ENCODE results near the gene ESAM.

ESAM gene

GRCh38 chr11:124717421-124717785, 44.7 kb downstream of the ESAM start:
- no CpG with 5 or more reads among the region's 7 CpGs for WGBS (ENCODE audit: extremely low coverage, insufficient coverage, insufficient read length)
- Histone ChIP-seq H2BK5ac (ENCODE audit: low read depth, low read length, poor library complexity) (no peak overlapping the region), H3K36me3 (ENCODE audit: control insufficient read depth in 1 of 2, insufficient read depth in 2 of 2, low read length in 2 of 2) (no peaks in the 10 kb centered on the region), H3K4me1 (ENCODE audit: control insufficient read depth in 1 of 2, insufficient read depth in 2 of 2, low read length in 2 of 2) (no peaks in the 10 kb centered on the region), H3K23ac (ENCODE audit: low read length) (no peak overlapping the region), H2BK12ac (ENCODE audit: low read length) (no peak overlapping the region), H3K4me2 (ENCODE audit: low read length) (no peak overlapping the region), H2AK5ac (ENCODE audit: low read length) (no peak overlapping the region), H4K91ac (ENCODE audit: low read depth, low read length) (no peak overlapping the region), H3K79me1 (ENCODE audit: low read length) (no peaks in the 10 kb centered on the region), H3K9ac (ENCODE audit: low read length) (no peak overlapping the region), H3K4me3 (ENCODE audit: low read depth, low read length) (no peak overlapping the region), H3K27me3 (ENCODE audit: insufficient read depth, low read length) (peaks cover 32% of the 10 kb centered on the region), H3K4ac (ENCODE audit: low read depth, low read length) (no peak overlapping the region), H3K27ac (ENCODE audit: low read depth, low read length) (no peak overlapping the region), H2BK120ac (ENCODE audit: insufficient read depth, low read length, poor library complexity) (no peak overlapping the region), H4K12ac (ENCODE audit: low read depth, low read length) (no peak overlapping the region), H3K79me2 (ENCODE audit: control insufficient read depth, insufficient read depth, low read length, poor library complexity) (no peaks in the 10 kb centered on the region), H2AFZ (ENCODE audit: insufficient read depth, low read length, poor library complexity) (no peak overlapping the region), H3K14ac (ENCODE audit: low read length) (no peak overlapping the region), H3K18ac (ENCODE audit: low read length) (no peak overlapping the region), H4K8ac (ENCODE audit: low read depth, low read length) (no peak overlapping the region), H3K9me3 (ENCODE audit: insufficient read depth, low read depth, low read length) (no peaks in the 10 kb centered on the region)
- DNase-seq, result no peak

- Histone ChIP-seq H3K4me3 (ENCODE audit: low read depth, low read length) (no peak overlapping the region), H3K27ac (ENCODE audit: low read depth, low read length) (no peak overlapping the region), H3K14ac (ENCODE audit: low read length) (no peak overlapping the region), H2AK5ac (ENCODE audit: low read length) (no peak overlapping the region), H3K9me3 (ENCODE audit: insufficient read depth, low read depth, low read length) (no peaks in the 10 kb centered on the region), H4K91ac (ENCODE audit: low read depth, low read length) (no peak overlapping the region), H3K9ac (ENCODE audit: low read length) (no peak overlapping the region), H3K4ac (ENCODE audit: low read depth, low read length) (no peak overlapping the region), H2BK120ac (ENCODE audit: insufficient read depth, low read length, poor library complexity) (no peak overlapping the region), H4K8ac (ENCODE audit: low read depth, low read length) (no peak overlapping the region), H3K18ac (ENCODE audit: low read length) (no peak overlapping the region), H2AFZ (ENCODE audit: insufficient read depth, low read length, poor library complexity) (no peak overlapping the region), H3K36me3 (ENCODE audit: control insufficient read depth in 1 of 2, insufficient read depth in 2 of 2, low read length in 2 of 2) (no peaks in the 10 kb centered on the region), H3K79me1 (ENCODE audit: low read length) (no peaks in the 10 kb centered on the region), H3K4me2 (ENCODE audit: low read length) (no peak overlapping the region), H2BK12ac (ENCODE audit: low read length) (no peak overlapping the region), H4K12ac (ENCODE audit: low read depth, low read length) (no peak overlapping the region), H3K4me1 (ENCODE audit: control insufficient read depth in 1 of 2, insufficient read depth in 2 of 2, low read length in 2 of 2) (no peaks in the 10 kb centered on the region), H2BK5ac (ENCODE audit: low read depth, low read length, poor library complexity) (no peak overlapping the region), H3K27me3 (ENCODE audit: insufficient read depth, low read length) (peaks cover 32% of the 10 kb centered on the region), H3K23ac (ENCODE audit: low read length) (no peak overlapping the region), H3K79me2 (ENCODE audit: control insufficient read depth, insufficient read depth, low read length, poor library complexity) (no peaks in the 10 kb centered on the region)
- no CpG with 5 or more reads among the region's 3 CpGs for WGBS (ENCODE audit: extremely low coverage, insufficient coverage, insufficient read length)
- DNase-seq, result peak; percentile 28 to 52
Measured at GRCh38 chr11:124716591-124716990, 45.5 kb downstream of the ESAM start.

- Histone ChIP-seq H4K8ac (ENCODE audit: low read depth, low read length) (no peak overlapping the region), H2BK5ac (ENCODE audit: low read depth, low read length, poor library complexity) (no peak overlapping the region), H2BK120ac (ENCODE audit: insufficient read depth, low read length, poor library complexity) (no peak overlapping the region), H3K14ac (ENCODE audit: low read length) (no peak overlapping the region), H3K27ac (ENCODE audit: low read depth, low read length) (no peak overlapping the region), H3K9me3 (ENCODE audit: insufficient read depth, low read depth, low read length) (no peaks in the 10 kb centered on the region), H4K12ac (ENCODE audit: low read depth, low read length) (no peak overlapping the region), H2BK12ac (ENCODE audit: low read length) (no peak overlapping the region), H3K4me3 (ENCODE audit: low read depth, low read length) (no peak overlapping the region), H3K36me3 (ENCODE audit: control insufficient read depth in 1 of 2, insufficient read depth in 2 of 2, low read length in 2 of 2) (no peaks in the 10 kb centered on the region), H3K18ac (ENCODE audit: low read length) (no peak overlapping the region), H4K91ac (ENCODE audit: low read depth, low read length) (no peak overlapping the region), H3K9ac (ENCODE audit: low read length) (no peak overlapping the region), H3K23ac (ENCODE audit: low read length) (no peak overlapping the region), H3K79me1 (ENCODE audit: low read length) (no peaks in the 10 kb centered on the region), H3K4ac (ENCODE audit: low read depth, low read length) (no peak overlapping the region), H3K79me2 (ENCODE audit: control insufficient read depth, insufficient read depth, low read length, poor library complexity) (no peaks in the 10 kb centered on the region), H2AK5ac (ENCODE audit: low read length) (no peak overlapping the region), H2AFZ (ENCODE audit: insufficient read depth, low read length, poor library complexity) (no peak overlapping the region), H3K27me3 (ENCODE audit: insufficient read depth, low read length) (peaks cover under 1% of the 10 kb centered on the region), H3K4me1 (ENCODE audit: control insufficient read depth in 1 of 2, insufficient read depth in 2 of 2, low read length in 2 of 2) (no peaks in the 10 kb centered on the region), H3K4me2 (ENCODE audit: low read length) (no peak overlapping the region)
- WGBS (ENCODE audit: extremely low coverage, insufficient coverage, insufficient read length), result no CpG with 5 or more reads among the region's 3 CpGs
- DNase-seq, result no peak
Measured at GRCh38 chr11:124712392-124712791, 49.7 kb downstream of the ESAM start.

- H4K8ac ChIP-seq (ENCODE audit: low read depth, low read length), result no peak overlapping the region
- H3K4ac ChIP-seq (ENCODE audit: low read depth, low read length), result no peak overlapping the region
- DNase-seq, result no peak
- H4K12ac ChIP-seq (ENCODE audit: low read depth, low read length), result no peak overlapping the region
- H3K4me3 ChIP-seq (ENCODE audit: low read depth, low read length), result no peak overlapping the region
- no CpG with 5 or more reads among the region's 4 CpGs for WGBS (ENCODE audit: extremely low coverage, insufficient coverage, insufficient read length)
- H3K79me1 ChIP-seq (ENCODE audit: low read length), result no peaks in the 10 kb centered on the region
- H3K27ac ChIP-seq (ENCODE audit: low read depth, low read length), result no peak overlapping the region
- no peak overlapping the region for H4K91ac ChIP-seq (ENCODE audit: low read depth, low read length)
- no peaks in the 10 kb centered on the region for H3K4me1 ChIP-seq (ENCODE audit: control insufficient read depth in 1 of 2, insufficient read depth in 2 of 2, low read length in 2 of 2)
- H3K36me3 ChIP-seq (ENCODE audit: control insufficient read depth in 1 of 2, insufficient read depth in 2 of 2, low read length in 2 of 2), result no peaks in the 10 kb centered on the region
- no peak overlapping the region for H3K23ac ChIP-seq (ENCODE audit: low read length)
- H3K18ac ChIP-seq (ENCODE audit: low read length), result no peak overlapping the region
- no peak overlapping the region for H3K14ac ChIP-seq (ENCODE audit: low read length)
- H2AK5ac ChIP-seq (ENCODE audit: low read length), result no peak overlapping the region
- H2AFZ ChIP-seq (ENCODE audit: insufficient read depth, low read length, poor library complexity), result no peak overlapping the region
- no peak overlapping the region for H2BK120ac ChIP-seq (ENCODE audit: insufficient read depth, low read length, poor library complexity)
- no peaks in the 10 kb centered on the region for H3K27me3 ChIP-seq (ENCODE audit: insufficient read depth, low read length)
- no peak overlapping the region for H3K4me2 ChIP-seq (ENCODE audit: low read length)
- H3K9me3 ChIP-seq (ENCODE audit: insufficient read depth, low read depth, low read length), result no peaks in the 10 kb centered on the region
- H2BK5ac ChIP-seq (ENCODE audit: low read depth, low read length, poor library complexity), result no peak overlapping the region
- H3K79me2 ChIP-seq (ENCODE audit: control insufficient read depth, insufficient read depth, low read length, poor library complexity), result no peaks in the 10 kb centered on the region
- H2BK12ac ChIP-seq (ENCODE audit: low read length), result no peak overlapping the region
- no peak overlapping the region for H3K9ac ChIP-seq (ENCODE audit: low read length)
Measured at GRCh38 chr11:124707829-124708228, 54.3 kb downstream of the ESAM start.

Measured in trophoblast cell (in vitro differentiated cells and primary cell).